Skin of body (tissue), 2 donors: Measurements from ENCODE around the gene AUTS2. TPM values are rescaled to one million over a fixed set of nuclear protein-coding genes. Genes with fewer than 3 reads are reported as not detected.

Experiments
- DNase-seq: peaks from one replicate; lab custom pipeline; 2025; lab: John Stamatoyannopoulos, UW
- total RNA-seq: library from RNA; depleted of rRNA; stranded (reverse); fragments of >200 nt; gene quantifications from one replicate; pipeline ENCODE4 v1.2.3, GENCODE V29; 2014

AUTS2 gene
- total RNA-seq, 1 donor from 2014 or later: 61.0 TPM

DNA sequence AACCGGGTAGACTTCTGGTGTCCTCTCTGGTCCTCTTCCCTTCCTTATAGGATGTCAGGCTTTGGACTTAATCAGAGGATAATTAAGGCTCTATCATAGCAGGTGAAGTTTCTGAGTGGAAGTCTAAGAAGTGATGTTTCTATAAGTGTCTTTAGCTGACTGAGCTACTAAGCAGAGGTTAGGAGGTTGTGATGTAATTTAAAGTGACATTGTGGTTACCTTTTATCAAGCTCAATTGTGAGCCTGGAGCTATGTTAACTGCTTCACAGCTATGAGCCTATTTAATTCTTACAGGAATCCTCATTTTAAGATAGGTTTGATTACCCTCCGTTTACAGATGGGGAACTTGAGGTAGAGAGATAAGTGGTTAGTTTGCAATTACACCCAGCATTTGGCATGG, 365.1 kb downstream of the AUTS2 start:
- DNase-seq: no peak

DNA sequence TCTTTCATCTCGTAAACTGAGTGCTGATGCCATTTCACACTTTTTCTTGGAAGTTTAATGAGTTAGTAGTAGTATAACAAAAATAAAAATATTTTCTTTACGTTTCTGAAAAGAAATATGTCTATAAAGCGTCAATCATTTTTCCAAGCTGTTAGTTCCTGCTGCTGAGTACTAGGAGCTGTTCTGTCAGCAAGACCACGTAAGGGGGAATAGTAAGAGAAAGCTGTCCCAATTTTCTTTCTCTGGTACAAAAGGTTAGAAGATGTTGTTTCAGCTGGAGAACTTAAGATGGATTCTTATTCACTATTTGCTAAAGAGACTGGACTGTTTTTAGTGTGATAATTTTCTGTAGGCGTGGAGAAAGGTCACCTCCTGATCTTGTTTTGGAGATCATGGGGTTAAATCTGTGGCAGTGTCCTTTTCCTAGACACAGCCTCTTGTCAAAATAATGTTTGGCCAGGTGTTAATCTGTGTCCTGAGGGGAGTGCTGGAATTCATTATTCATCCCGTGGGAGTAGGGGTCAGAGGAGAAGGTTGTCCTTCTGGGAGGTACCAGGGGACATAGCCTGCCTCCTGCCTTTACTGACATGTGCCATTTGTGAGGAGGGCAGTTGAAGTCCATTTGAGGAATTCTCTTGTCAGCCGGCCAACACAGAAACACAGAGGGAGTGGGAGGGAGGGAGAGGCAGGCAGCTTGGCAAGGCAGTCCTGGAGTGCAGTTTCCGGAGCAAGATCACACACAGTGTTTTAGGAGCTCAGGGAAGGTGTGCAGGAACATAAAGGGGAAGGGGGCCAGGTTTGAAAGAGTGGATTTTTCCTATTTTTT, 368.7 kb downstream of the AUTS2 start:
- no peak for DNase-seq

DNA sequence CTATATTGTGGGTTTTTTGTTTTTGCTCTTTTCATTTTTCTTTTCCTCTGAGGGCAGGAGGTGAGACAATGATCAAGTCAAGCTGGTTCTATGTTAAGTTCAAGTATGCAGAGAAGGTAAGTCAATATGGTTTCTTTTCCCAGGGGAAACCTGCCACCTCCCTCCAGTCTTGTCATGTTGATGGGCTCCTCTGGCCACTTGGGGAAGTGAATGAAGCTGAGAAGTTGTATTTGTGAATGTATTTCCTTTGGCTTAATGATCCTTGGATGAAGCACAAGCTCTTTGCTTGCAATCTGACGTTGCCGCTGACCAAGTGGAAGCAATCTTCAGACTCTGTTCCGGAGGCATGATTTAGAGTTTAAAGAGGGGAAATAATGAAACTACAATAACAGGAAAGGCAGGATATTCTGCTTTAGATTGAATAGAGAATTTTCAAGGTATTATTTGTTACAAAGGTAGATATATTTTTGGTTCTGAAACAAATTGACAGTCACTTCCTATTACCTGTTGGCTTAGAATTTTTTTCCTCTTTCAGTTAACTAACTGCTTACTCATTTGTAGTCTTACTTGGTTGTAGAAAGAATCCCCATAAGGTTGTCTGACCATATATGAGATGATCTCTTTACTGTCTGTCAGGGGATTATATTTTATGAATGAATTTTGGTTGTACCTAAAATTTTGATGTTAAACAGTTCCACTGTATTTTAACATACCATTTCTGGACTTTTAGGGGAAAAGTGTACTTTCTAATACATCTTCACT, 369.6 kb downstream of the AUTS2 start:
- DNase-seq: no peak

DNA sequence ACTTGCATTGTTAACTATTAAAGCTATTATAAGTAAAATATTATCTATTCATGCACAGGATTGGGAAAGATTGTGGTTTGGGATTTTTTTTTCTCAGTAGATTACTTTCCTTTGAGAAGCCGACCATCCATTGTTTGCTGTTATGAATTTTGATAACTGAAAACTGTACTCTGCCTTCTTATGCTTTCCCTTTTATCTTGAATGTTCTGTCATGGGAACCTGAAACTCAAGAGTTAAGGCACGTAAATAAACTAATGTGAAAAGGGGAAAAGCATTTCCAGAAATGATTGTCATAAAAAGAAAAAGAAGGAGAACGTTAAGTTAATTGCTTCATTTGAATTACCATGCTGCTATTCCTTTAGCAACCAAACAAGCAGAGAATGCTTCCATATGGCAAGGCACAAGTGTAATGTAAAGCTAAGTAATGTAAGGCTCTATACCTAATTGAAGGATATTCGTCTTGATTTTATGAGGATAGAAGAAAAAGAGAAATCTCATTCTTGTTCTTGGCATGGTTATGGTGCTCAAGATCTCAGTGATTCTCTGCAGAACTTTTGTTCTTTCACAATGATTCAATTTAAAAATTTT, 370.8 kb downstream of the AUTS2 start:
- DNase-seq: no peak

DNA sequence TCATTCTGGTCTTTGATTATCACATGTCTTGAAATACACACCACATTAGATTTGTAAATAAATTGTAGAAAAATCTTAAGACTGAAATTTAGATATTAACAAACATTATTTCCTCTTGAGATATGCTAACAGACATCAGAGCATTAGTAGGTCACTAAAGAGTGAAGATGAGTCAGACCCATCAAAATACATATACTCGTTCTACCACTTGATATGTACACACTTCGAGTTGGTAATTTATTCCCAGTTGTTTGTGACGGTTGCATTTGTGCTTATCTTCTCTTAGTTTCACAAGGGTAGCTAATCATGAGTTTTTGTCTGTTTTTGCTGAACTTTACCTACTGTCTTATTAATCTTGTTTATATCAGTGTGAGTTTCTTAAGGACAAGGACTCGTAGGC, 383.4 kb downstream of the AUTS2 start:
- DNase-seq: no peak

DNA sequence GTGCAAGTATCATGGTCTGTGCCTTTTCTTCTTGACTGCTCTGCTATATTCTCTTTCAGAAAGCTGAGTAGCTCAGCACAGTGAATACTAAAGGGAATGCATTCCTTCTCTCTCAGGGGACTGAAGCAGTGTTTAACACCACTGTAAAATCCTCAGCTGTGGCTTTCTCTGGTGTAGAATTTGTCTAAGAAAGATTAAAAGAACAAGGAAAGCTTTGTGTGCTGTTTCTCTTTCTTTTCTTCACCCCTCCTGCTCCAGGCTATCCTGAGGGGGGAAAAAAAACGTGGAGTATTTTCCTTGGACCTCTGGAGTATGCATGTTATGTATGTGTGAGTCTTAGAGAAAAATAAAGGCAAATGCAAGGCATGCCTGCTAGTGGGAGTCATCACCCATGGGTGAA, 383.9 kb downstream of the AUTS2 start:
- DNase-seq: no peak

DNA sequence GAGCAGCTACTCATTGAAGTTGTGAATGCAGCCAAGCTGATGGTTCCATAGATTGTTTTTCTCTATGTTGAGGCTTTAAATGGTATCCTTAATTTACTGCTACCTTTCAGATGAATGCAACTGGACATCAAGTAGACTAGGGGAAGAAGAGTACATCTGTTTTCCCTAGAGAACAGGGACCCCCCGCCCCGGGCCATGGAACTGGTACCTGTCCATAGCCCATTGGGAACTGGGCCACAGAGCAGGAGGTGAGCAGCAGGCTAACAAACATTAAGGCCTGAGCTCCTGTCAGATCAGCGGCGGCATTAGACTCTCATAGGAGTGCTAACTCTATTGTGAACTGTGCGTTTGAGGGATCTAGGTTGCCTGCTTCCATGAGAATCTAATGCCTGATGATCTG, 391.3 kb downstream of the AUTS2 start:
- no peak for DNase-seq

DNA sequence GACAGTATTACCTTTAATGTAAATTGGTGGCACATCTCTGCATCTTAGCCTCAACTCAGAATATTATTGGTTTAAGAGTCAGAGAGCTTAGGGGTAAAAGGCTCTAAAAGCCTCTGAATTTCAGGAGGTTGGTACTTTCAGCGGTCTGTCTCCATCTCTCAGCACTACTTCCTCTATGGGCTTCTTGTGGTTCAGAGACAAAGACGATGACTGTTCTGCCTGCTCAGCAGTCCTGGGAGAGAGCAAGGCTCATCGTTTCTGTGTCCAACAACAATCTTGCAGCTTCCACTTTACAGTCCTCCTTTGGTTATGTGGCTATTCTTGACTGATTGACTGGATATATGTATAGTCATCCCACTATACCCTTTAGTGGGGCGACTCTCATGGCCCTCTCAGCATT, 394.7 kb downstream of the AUTS2 start:
- DNase-seq: no peak

DNA sequence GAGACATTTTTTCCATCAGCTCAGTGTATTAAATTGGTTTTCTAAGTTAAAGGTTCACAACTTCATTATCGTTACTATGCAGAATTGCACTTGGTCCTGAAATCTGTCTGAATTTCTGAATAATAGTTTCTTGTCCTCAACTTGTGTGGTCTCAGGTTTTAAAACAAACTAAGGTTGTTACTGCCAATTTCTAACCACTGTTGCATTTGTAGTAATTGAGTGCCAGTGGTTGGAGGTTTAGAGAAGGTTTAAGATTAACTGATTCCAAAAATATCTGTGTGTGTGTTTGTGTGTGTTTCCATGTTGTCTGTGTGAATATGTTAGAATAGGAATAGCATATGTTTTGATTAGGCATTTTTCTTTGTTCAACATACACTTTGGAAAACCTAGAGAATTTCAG, 395.9 kb downstream of the AUTS2 start:
- no peak for DNase-seq

DNA sequence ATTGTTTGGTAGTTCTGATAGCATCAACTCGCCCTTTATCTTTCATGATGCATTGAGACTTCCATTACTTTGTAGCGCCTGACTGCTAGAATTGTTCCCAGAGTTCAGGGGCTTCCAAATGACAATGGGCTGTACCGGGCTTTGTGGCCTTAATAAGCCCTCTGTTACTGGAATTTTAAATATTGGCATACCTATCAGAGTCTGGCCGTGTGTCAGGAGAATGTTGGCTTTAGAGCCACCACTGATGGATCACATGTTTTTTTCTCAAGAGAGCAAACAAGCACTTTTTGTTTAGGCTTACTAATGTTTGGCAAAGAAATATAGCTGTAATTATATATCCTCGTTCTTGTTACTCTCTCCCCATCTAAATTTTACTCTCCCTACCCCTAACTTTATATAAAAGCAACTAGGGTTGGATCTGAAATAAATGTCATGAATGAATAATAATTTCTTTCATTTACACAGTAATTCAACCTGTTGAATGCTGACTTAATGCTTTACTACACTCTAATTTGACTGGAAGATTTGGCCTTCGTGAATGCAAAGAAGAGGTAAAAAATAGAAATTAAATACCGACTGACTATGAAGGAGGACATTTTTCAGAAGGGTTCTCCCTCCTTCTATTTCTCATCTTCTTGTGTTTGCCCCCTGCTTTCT, 396.7 kb downstream of the AUTS2 start:
- DNase-seq: no peak

DNA sequence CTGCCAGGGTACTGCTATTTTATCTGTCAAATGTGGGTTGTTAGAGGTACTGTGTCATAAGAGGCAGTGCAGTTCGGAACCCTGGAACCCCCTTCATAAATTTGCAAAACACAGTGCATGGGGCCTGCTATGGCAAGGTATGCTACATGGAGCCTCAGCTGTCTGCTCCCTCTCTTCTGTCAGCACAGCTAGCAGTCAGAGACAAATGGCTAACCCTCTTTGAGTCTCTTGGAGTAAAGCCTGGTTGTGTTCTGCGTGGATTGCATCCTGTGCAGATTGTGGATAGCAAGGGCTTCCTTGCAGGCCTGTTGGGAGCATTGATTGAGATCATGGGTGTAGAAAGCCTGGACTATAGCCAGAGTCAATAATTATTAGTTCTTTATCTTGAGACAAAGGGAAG, 397.8 kb downstream of the AUTS2 start:
- no peak for DNase-seq

DNA sequence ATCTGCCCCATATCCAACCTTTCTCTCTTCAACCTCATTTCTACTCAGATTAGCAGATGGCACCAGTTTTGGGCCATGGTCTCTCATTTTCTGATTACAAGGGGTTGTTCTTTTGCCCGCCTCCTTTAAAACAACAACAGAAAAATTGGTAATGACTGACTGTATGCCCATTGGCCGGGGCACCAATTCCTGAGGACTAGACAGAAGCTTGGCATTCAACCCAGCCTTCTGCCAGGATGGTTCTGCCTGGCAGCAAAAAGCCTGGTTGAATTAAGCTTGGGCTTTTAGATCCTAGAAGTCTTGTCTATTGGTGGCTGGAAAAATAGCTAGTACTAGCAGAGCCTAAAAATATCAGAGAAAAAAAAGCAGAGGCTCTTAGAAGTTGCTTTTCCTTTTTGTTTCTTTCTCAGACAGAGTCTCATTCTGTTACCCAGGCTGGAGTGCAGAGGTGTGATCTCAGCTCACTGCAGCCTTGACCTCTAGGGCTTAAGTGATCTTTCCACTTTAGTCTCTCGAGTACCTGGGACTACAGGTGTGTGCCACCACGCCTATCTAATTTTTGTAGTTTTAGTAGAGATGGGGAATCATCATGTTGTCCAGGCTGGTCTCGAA, 402.6 kb downstream of the AUTS2 start:
- no peak for DNase-seq

DNA sequence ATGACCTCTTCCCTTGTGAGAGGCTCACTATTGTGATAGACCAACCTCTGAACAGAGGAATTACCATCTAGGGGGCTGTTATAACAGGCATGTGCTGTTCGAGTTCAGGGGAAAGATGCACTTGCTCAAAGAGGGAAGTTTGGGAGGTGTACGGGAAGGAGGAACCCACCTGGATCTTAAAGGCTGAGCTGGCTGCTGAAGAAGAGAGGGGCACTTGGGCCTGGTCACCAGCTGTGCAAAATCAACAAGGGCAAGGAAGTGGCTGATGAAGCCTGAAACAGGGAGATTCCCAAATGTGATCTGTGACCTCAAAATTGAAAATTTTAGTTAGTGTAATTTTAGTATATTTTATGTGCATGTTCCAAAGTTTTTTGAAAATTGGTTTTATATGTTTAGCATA, 407.2 kb downstream of the AUTS2 start:
- no peak for DNase-seq

DNA sequence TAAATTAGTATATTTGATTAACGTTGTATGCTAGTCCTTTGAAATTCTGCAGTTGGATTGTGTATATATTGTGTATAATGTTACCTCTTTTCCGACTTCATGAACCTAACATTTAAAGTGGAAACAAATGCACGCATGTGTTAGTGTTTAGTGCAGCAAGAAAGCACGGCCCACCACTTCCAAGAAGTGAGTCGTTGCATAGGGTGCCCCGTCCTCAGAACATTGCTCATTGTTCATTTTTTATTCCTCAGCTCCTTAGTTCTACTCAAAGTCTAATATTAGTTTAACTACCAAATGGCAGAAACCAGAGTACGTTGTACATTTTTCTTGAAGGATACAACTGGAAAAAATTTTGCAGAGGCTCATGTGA, 407.6 kb downstream of the AUTS2 start:
- peak; percentile 65 for DNase-seq

DNA sequence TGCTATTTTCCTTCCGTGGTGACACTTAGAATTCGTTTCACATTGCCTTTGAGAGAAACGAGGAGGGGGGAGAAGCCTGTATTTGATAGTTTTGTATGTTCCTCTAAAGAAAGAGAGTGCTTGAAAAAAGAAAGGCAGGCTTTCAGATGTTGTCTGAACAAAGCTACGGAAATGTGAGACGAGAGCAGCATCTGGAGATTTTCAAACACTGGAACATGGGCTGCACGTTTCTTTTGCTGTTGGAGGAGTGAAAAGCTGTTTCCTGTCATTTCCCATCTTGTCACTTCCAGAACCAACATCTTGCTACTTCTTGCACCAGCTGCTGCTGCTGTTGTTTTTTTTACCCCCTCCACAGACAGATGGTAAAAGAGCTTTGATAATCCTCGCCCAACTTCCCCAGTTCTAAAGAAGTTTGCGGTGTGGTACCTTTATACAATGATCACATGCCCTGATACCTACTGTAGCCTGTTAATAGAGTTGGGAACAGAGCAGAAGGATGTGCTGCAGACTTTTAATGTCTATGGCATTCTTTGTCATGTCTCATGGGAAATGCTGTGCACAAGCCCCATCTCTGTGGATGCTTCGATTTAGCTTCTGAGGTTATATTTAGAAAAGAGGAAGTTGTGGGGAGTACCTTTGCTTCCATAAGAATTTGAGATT, 408.1 kb downstream of the AUTS2 start:
- DNase-seq: peak; percentile 70

DNA sequence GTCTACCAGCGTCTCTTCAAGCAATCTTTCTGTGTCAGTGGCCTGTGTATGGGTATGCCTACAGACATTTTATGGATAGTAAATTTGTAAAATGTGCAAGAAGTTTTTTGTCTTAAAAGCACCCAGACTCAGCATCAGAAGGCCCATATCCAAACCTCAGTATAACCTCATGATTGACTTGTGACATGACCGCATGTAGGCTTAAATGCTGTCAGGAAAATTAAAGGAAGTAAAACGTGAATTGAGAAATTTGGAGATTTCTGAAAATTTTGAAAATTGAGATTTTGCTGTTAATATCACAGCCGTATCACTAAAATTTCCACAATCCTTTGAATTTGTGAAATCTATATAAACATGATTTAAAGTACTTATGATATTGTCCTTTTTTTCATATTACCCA, 410.2 kb downstream of the AUTS2 start:
- DNase-seq: no peak

DNA sequence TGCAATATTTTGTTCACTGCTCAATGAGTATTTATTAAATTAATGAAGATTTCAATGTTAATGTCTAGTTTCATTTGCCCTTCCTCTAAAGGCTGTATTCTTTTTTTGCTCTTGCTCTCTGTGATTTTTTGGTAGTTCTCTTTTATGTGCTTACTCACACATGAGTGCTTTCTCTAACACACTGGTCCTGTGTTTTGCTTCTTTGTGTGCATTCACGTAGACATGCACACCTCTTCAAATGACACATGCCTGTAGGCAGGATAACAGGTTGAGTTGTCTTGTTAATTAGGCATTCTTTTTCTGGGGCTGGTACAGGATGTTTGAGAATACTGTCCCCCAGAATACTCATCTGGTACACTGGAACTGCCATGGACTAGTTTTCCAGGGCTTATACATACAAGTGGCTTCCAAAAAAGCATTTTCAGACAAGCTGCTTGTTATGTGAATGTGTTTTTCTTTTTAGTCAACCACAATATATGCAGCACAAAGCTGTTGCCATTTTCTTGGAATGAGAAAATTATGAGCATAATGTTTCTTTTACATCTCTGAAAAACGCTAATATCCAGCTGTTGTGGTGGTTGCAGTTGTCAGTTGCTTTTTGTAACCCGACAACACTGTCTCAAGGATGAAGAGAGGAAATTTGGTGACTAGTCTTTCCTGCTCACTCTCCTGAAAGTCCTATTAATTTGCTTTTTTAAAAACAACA, 416.4 kb downstream of the AUTS2 start:
- DNase-seq: peak; percentile 57

DNA sequence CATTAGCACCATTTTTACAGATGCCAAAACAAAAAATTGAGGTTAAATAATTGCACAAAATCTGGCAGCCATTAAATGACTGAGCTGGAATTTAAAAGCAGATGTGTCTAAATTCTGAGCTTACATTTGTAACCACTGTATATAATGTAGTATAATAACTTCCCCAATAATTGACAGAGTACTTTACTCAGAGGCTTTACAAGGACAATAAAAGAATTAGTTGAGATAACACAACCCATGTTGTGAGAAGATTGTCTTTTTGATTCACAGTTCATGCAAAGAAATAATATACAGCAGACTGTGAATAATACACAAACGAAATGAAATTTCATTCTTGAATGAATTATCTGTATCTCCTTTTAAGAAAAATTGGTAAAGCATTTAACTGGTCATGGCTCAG, 417.1 kb downstream of the AUTS2 start:
- no peak for DNase-seq

DNA sequence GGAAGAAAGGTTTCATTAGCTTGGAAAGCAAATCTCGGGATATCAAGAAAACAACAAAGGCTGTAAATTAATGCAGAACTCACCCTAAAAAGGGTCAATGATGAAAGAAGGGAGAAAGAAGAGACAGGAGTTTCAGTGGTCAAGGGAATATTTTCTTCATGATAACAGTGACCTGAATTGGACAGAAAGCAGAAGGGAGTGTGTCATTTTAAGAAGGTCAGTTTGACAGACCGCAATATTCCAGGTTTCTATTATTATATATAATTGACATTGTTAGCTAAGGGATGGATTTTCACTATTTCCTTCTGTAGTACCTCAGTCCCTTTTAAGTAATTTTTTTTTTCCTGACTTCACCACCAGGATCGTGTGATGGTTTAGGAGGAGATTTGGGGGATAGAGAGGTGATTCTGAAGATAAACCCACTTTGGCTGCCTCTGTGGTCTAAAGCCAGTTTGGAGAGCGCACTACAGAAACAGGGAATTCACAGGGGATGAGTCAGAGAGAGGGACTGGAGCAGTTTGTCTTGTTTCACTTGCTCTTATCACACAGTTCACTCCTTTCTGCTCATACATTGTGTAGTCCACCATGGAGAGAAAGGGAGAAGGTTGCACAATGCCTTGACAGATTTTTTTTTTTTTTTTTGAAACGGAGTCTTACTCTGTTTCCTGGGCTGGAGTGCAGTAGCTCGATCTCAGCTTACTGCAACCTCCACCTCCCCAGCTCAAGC, 417.9 kb downstream of the AUTS2 start:
- no peak for DNase-seq

DNA sequence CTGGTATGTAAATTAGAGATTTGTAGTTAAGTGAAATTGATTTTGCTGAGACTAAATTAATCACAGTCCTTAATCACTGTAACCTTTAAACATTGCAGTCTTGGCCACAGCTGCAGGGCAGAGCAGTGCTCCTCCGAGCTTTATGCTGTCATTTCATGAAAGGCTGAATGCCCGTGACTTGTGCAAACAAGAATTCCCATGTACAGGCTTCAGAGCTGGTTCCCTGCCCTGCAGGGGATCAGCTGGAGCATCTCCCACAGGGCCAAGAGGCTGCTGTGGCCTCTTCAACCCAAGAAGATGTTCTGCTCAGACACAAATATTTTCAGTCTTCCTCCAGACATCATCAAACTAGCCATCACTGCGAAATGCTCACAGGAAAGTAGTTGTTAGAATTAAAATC, 419.1 kb downstream of the AUTS2 start:
- DNase-seq: no peak
